Stomach (tissue), 4 donors: ENCODE results near the gene KRTAP5-9.

Experiments
- EP300 ChIP-seq: sonication (generic); formaldehyde crosslinking; IDR thresholded peaks from one replicate; pipeline ENCODE4 v1.6.1; 2017; ENCODE audit warnings: antibody characterized with exemption
- POLR2A ChIP-seq, 4 donors: fragments of 450-650 bp; IDR thresholded peaks; one replicate each; pipeline ENCODE4 v1.6.1; 2016; ENCODE audit warnings: antibody characterized with exemption in 4 of 4, control low read depth in 2 of 4, mild to moderate bottlenecking in 1 of 4, moderate library complexity in 1 of 4
- POLR2AphosphoS5 ChIP-seq, 3 donors: sonication (generic); formaldehyde crosslinking; IDR thresholded peaks; one replicate each; pipeline ENCODE4 v1.6.1; 2016; ENCODE audit warnings: antibody characterized with exemption in 3 of 3
- TF ChIP-seq, protein P1 (sequence below), 7 experiments: fragments of 450-650 bp in 4 of 7; fragments of 200-600 bp in 3 of 7; sonication (generic) in 3 of 7; IDR thresholded peaks; one replicate each; pipeline ENCODE4 v1.5.1; 2016 to 2019; ENCODE audit warnings: antibody characterized with exemption in 7 of 7, control low read depth in 2 of 7, mild to moderate bottlenecking in 1 of 7

DNA sequence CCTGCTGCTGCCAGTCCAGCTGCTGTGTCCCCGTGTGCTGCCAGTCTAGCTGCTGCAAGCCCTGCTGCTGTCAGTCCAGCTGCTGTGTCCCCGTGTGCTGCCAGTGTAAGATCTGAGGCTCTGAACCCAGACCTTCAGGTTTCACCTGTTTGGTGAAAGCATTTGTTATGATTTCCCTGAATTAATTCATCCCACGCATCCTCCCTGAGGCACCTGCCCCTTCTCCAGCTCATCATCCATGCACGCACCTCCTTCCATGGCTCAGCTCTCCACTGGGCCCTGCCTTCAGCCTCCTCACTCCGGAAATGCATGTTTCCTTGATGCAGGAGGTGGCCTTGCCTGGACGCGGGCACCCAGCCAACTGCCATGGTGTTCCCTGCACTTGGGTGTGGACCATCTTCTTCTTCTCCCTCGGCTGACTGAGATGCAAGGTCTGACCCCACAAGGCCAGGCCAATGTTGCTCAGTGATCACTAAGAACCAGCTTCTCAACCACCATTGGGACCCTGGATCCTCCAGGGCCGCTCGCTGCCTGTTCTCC lies 17.9 kb downstream of the KRTAP5-9 start:
- TF ChIP-seq, protein P1, sequence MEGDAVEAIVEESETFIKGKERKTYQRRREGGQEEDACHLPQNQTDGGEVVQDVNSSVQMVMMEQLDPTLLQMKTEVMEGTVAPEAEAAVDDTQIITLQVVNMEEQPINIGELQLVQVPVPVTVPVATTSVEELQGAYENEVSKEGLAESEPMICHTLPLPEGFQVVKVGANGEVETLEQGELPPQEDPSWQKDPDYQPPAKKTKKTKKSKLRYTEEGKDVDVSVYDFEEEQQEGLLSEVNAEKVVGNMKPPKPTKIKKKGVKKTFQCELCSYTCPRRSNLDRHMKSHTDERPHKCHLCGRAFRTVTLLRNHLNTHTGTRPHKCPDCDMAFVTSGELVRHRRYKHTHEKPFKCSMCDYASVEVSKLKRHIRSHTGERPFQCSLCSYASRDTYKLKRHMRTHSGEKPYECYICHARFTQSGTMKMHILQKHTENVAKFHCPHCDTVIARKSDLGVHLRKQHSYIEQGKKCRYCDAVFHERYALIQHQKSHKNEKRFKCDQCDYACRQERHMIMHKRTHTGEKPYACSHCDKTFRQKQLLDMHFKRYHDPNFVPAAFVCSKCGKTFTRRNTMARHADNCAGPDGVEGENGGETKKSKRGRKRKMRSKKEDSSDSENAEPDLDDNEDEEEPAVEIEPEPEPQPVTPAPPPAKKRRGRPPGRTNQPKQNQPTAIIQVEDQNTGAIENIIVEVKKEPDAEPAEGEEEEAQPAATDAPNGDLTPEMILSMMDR (IDR thresholded peaks at IDR 0.05) = no peak
- TF ChIP-seq POLR2AphosphoS5 (IDR thresholded peaks at IDR 0.05) (no peak), POLR2A (IDR thresholded peaks at IDR 0.05) (no peak), EP300 (no peak)
